BLaER1 (cell line): Measurements from ENCODE around the gene CYB5B.
"Not testable (repeated sequence)": the region's sequence is repeated elsewhere in the genome, so short reads cannot be mapped to it uniquely, and the experiment has no call there.

Experiments
- H3K27ac ChIP-seq: shearing (Covaris generic); formaldehyde crosslinking; 2 replicates; pipeline ENCODE4 v1.8.1; 2022
- H3K27me3 ChIP-seq: shearing (Covaris generic); formaldehyde crosslinking; 2 replicates; pipeline ENCODE4 v1.8.1; 2022
- H3K36me3 ChIP-seq: shearing (Covaris generic); formaldehyde crosslinking; 2 replicates; pipeline ENCODE4 v1.8.1; 2022
- H3K4me1 ChIP-seq: shearing (Covaris generic); formaldehyde crosslinking; 2 replicates; pipeline ENCODE4 v1.8.1; 2022
- H3K4me2 ChIP-seq: shearing (Covaris generic); formaldehyde crosslinking; 2 replicates; pipeline ENCODE4 v1.8.1; 2022
- H3K4me3 ChIP-seq: shearing (Covaris generic); formaldehyde crosslinking; 2 replicates; pipeline ENCODE4 v1.8.1; 2022
- H3K9ac ChIP-seq: shearing (Covaris generic); formaldehyde crosslinking; 2 replicates; pipeline ENCODE4 v1.8.1; 2022
- H3K9me3 ChIP-seq: shearing (Covaris generic); formaldehyde crosslinking; 2 replicates; pipeline ENCODE4 v1.8.1; 2022
- H4K20me1 ChIP-seq: shearing (Covaris generic); formaldehyde crosslinking; 2 replicates; pipeline ENCODE4 v1.8.1; 2022
- Cebpa-rat ChIP-seq: shearing (Covaris generic); IDR thresholded peaks from 2 replicates; pipeline ENCODE4 v1.8.1; 2022

CYB5B gene

GRCh38 chr16:69424935-69425784, 741 bp downstream of the CYB5B start:
- peak overlapping the region; percentile 79 for H3K4me3 ChIP-seq
- no peaks in the 10 kb centered on the region for H3K27me3 ChIP-seq
- peaks cover 2% of the 10 kb centered on the region for H4K20me1 ChIP-seq
- TF ChIP-seq Cebpa-rat: no peak
- H3K27ac ChIP-seq: peak overlapping the region; percentile 76
- H3K4me2 ChIP-seq: peak overlapping the region; percentile 84
- peaks cover 21% of the 10 kb centered on the region for H3K4me1 ChIP-seq
- H3K36me3 ChIP-seq: peaks cover 38% of the 10 kb centered on the region
- H3K9me3 ChIP-seq: peaks cover 23% of the 10 kb centered on the region
- H3K9ac ChIP-seq: peak overlapping the region; percentile 81

DNA sequence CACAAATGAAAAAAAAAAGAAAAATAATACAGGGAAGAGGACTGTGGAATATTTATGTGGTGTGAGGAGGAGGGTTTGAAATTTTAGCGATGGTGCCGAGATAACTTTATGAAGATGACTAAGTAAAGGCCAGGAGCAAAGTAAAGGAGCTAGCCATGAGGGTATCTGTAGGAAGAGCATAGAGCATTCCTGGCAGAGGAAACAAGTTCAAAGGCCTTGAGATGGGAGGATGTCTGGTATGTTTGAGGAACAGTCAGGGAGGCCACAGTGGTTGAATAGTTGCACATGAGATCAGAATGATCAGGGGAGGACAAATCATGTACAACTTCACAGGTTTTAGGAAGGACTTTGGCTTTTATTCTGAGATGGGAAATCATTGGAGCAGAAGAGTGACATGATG, 4.2 kb downstream of the CYB5B start:
- H4K20me1 ChIP-seq: peaks cover 34% of the 10 kb centered on the region
- H3K36me3 ChIP-seq: peaks cover 72% of the 10 kb centered on the region
- no peak overlapping the region for H3K9ac ChIP-seq

GRCh38 chr16:69429058-69429640, 4.7 kb downstream of the CYB5B start:
- Histone ChIP-seq H3K9me3 (peaks cover 23% of the 10 kb centered on the region), H3K36me3 (peaks cover 77% of the 10 kb centered on the region), H4K20me1 (peaks cover 39% of the 10 kb centered on the region)
- H3K4me1 ChIP-seq, H3K4me2 ChIP-seq, H3K27me3 ChIP-seq, H3K27ac ChIP-seq, H3K9ac ChIP-seq, H3K4me3 ChIP-seq: not testable (repeated sequence)

More for the DNA sequence above, 4.2 kb downstream of the CYB5B start:
- Histone ChIP-seq H3K27me3 (no peaks in the 10 kb centered on the region), H3K4me1 (peaks cover 12% of the 10 kb centered on the region), H3K9me3 (peaks cover 23% of the 10 kb centered on the region), H3K4me2 (no peak overlapping the region), H3K27ac (no peak overlapping the region), H3K4me3 (no peak overlapping the region)
- TF ChIP-seq Cebpa-rat: no peak

- Histone ChIP-seq H4K20me1 (peaks cover 62% of the 10 kb centered on the region), H3K27ac (no peak overlapping the region), H3K4me2 (no peak overlapping the region), H3K4me3 (no peak overlapping the region), H3K36me3 (peaks cover 93% of the 10 kb centered on the region), H3K27me3 (no peaks in the 10 kb centered on the region), H3K9me3 (peaks cover 23% of the 10 kb centered on the region), H3K9ac (no peak overlapping the region), H3K4me1 (no peaks in the 10 kb centered on the region)
- TF ChIP-seq Cebpa-rat: no peak
These were observed 7.6 kb downstream of the CYB5B start for GRCh38 chr16:69431948-69432468.

GRCh38 chr16:69434066-69434465, 9.6 kb downstream of the CYB5B start:
- no peak overlapping the region for H3K4me3 ChIP-seq
- peaks cover 4% of the 10 kb centered on the region for H3K9me3 ChIP-seq
- H3K9ac ChIP-seq: no peak overlapping the region
- TF ChIP-seq Cebpa-rat: no peak
- no peaks in the 10 kb centered on the region for H3K4me1 ChIP-seq
- H3K27me3 ChIP-seq: no peaks in the 10 kb centered on the region
- H3K36me3 ChIP-seq: peaks cover 74% of the 10 kb centered on the region
- H4K20me1 ChIP-seq: peaks cover 63% of the 10 kb centered on the region
- H3K27ac ChIP-seq: no peak overlapping the region
- H3K4me2 ChIP-seq: no peak overlapping the region

DNA sequence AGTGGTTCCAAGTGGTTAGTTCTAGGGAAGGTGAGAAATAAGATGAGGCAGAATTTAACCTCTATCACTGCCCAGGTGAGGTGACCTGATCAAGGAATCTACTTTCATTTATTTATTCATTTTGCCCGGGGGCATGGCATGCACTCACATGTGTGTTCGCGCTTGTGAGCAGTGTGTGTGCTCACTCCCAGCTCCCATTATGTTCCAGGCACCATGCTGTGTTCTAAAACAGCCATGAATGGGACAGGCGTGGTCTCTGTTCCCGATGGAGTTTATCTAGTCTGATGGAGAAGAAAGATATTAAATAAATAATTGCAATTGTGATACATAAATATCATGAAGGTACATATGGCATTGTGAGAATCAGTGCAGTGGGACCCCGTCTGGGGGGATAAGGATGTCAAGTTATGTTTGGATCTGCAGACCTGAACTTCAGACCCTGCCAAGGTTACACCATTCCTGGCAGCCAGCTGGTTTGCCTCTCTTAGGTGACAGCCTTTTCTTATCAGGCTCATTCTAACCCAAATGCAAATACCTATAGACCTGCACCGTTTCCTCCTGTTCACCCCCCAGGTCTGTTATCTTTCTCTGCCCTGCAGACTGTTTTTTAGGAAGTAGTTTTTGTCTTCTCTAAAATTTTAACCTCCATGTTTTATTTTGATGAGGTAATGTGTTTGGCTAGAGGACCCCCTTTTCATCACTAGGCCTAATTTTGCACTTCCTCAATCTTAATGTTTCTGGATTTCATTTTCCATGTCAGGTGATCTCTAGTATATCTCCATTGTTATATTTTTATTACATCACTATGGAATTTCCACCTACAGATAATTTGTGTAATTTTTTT, 11.8 kb downstream of the CYB5B start:
- H3K36me3 ChIP-seq: peaks cover 72% of the 10 kb centered on the region
- H4K20me1 ChIP-seq: peaks cover 71% of the 10 kb centered on the region
- H3K9me3 ChIP-seq: no peaks in the 10 kb centered on the region; the same call in 1 of the 2 replicates
- no peak overlapping the region for H3K4me2 ChIP-seq
- no peak for TF ChIP-seq Cebpa-rat
- H3K4me3 ChIP-seq: no peak overlapping the region
- H3K4me1 ChIP-seq: no peaks in the 10 kb centered on the region
- no peaks in the 10 kb centered on the region for H3K27me3 ChIP-seq
- H3K9ac ChIP-seq: no peak overlapping the region
- no peak overlapping the region for H3K27ac ChIP-seq

DNA sequence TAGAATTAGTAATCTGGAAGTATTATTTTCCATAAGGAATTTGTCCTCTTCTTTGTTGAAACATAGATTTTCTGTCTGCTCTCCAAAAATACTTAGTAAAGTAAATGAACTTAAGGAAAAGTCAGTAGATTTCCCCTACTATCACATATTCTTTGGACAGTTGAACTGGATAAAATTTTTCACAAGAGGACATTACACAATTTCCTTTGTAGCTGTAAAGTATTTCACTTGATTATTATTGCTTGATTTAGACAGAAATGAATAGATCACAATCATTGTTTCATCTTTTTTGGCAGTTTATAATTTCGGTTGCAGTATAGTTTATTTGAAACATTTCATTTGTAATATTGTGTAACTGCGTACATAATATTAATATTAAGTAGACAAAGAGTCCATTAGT, 12.5 kb downstream of the CYB5B start:
- peaks cover 68% of the 10 kb centered on the region for H3K36me3 ChIP-seq
- no peaks in the 10 kb centered on the region; the same call in 1 of the 2 replicates for H3K9me3 ChIP-seq
- no peak overlapping the region for H3K4me2 ChIP-seq
- no peak for TF ChIP-seq Cebpa-rat
- no peaks in the 10 kb centered on the region for H3K4me1 ChIP-seq
- no peaks in the 10 kb centered on the region for H3K27me3 ChIP-seq
- no peak overlapping the region for H3K4me3 ChIP-seq
- no peak overlapping the region for H3K9ac ChIP-seq
- H4K20me1 ChIP-seq: peaks cover 64% of the 10 kb centered on the region
- H3K27ac ChIP-seq: no peak overlapping the region

DNA sequence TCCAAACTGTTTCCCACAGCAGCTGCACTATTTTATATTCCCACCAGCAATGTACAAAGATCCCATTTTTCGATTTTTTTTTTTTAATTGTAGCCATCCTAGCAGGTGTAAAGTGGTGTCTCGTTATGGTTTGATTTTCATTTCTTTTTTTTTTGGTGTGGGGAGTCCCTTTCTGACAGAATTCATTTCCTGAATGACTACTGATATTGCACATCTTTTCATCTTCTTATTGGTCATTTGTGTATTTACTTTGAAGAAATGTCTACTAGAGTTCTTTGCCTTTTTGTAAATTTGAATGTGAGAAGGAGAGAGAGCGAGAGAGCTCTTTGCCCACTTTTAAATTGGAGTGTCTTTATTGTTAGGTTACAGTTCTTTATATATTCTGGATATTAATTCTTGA, 14.0 kb downstream of the CYB5B start:
- Histone ChIP-seq H3K4me1 (peaks cover 7% of the 10 kb centered on the region), H3K4me3 (no peak overlapping the region), H3K27ac (no peak overlapping the region), H3K9ac (no peak overlapping the region), H3K27me3 (no peaks in the 10 kb centered on the region), H3K4me2 (no peak overlapping the region), H3K9me3 (no peaks in the 10 kb centered on the region; the same call in 1 of the 2 replicates), H4K20me1 (peaks cover 50% of the 10 kb centered on the region), H3K36me3 (peaks cover 64% of the 10 kb centered on the region)
- TF ChIP-seq Cebpa-rat: no peak

DNA sequence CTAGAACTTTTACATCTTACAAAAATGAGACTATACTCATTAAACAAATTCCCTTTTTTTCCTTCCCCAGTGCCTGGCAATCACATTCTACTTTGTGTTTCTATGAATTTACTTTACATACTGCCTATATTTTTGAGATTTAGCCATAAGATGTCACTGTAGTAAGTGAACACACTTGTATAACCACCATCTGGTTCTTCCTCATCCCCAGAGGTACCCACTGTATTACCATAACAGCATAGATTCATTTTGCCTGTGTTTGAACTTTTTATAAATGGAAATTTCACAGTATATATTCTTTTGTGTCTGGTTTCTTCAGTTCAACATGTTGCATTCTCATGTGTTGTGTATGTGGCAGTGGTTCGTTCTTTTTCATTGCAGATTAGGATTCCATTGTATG, 15.8 kb downstream of the CYB5B start:
- no peaks in the 10 kb centered on the region for H3K27me3 ChIP-seq

DNA sequence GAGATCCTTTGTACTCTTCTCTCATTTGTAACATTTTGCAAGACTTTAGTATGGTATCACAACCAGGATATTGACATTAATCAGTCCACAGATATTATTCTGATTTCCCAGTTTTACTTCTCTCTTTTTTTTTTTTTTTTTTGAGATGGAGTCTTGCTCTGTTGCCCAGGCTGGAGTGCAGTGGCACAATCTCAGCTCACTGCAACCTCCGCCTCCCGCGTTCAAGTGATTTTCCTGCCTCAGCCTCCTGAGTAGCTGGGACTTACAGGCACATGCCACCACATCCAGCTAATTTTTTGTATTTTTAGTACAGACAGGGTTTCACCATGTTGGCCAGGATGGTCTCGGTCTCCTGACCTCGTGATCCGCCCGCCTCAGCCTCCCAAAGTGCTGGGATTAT, 16.6 kb downstream of the CYB5B start:
- not testable (repeated sequence) for H3K4me3 ChIP-seq, H3K4me2 ChIP-seq, H3K27ac ChIP-seq, H3K9ac ChIP-seq, H3K27me3 ChIP-seq, H3K9me3 ChIP-seq
- Histone ChIP-seq H4K20me1 (peaks cover 26% of the 10 kb centered on the region), H3K4me1 (peaks cover 25% of the 10 kb centered on the region), H3K36me3 (peaks cover 41% of the 10 kb centered on the region)

More for the DNA sequence above, 15.8 kb downstream of the CYB5B start:
- Histone ChIP-seq H3K36me3 (peaks cover 49% of the 10 kb centered on the region), H3K27ac (no peak overlapping the region), H3K4me3 (no peak overlapping the region), H3K9me3 (no peaks in the 10 kb centered on the region; the same call in 1 of the 2 replicates), H3K4me1 (peaks cover 25% of the 10 kb centered on the region), H3K4me2 (no peak overlapping the region), H3K9ac (no peak overlapping the region), H4K20me1 (peaks cover 34% of the 10 kb centered on the region)
- TF ChIP-seq Cebpa-rat: no peak
